ENCODE measurements around the gene FOXI1.

DNA sequence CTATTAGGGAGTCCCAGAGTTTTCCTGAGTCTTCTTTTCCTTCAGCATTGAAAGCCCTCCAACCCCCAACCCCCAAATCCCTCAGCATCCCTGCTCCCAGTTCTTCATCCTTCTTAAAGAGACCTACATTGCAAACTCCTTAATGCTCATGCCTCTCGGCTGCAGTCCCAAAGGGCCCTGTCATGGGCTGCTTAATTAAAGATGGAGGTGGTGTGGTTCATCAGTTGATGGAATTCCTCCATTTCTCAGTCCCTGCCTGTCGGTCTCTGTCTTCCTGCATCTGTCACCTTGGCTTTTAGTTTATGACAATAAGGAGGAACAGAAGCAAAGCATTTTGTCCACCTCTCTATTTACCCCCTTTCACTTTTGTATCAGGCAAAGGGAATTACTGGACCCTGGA is 2.0 kb downstream of the FOXI1 start:
- no peak for TF ChIP-seq POLR2AphosphoS5 (IDR thresholded peaks at IDR 0.05; ENCODE audit: borderline replicate concordance, low read depth, low read length)
- TF ChIP-seq EZH2 (IDR thresholded peaks at IDR 0.05) = no peak
- no peak for TF ChIP-seq FOXP2 (optimal IDR thresholded peaks at IDR 0.05; ENCODE audit: control extremely low read depth, extremely low read length, insufficient read depth)

Measured in SK-N-MC (cell line).